Activated CD4-positive, alpha-beta T cell treated with anti-CD3 and anti-CD28 coated beads, Interleukin-2, Interleukin-4, amounts not matched to agents 100 ng/mL and 50 ng/mL, durations not matched to agents 16 hours and 8 hours (primary cell): ENCODE measurements around the gene FRAT1.
A peak's percentile ranks its signal among the peaks of the same experiment; 100 is the strongest.
"Not testable (repeated sequence)": the region's sequence is repeated elsewhere in the genome, so short reads cannot be mapped to it uniquely, and the experiment has no call there.

Experiments
- DNase-seq: peaks from one replicate; pipeline ENCODE4 v3.0.0-alpha.2; 2020; ENCODE audit warnings: low spot score

FRAT1 gene

GRCh38 chr10:97334370-97335175 lies 15.5 kb downstream of the FRAT1 start, which contains the start of gene FRAT2:
Gene FRAT2, minus strand, starts transcription at chr10:97334729. Its CDS starts 157 bp downstream, at chr10:97334572.
- DNase-seq: peak; percentile 86

GRCh38 chr10:97335188-97335619 lies 16.1 kb downstream of the FRAT1 start:
- DNase-seq: no peak

GRCh38 chr10:97336006-97336405 lies 16.9 kb downstream of the FRAT1 start:
- DNase-seq: no peak

GRCh38 chr10:97336446-97336845 lies 17.4 kb downstream of the FRAT1 start:
- no peak for DNase-seq

- no peak for DNase-seq
Measured at GRCh38 chr10:97336942-97337831, 18.1 kb downstream of the FRAT1 start.

- no peak for DNase-seq
Measured at GRCh38 chr10:97338041-97338440, 19.0 kb downstream of the FRAT1 start.

- DNase-seq: no peak
Measured at GRCh38 chr10:97341416-97341815, 22.3 kb downstream of the FRAT1 start.

GRCh38 chr10:97343664-97344063 lies 24.6 kb downstream of the FRAT1 start:
- not testable (repeated sequence) for DNase-seq

GRCh38 chr10:97347317-97347716 lies 28.2 kb downstream of the FRAT1 start:
- no peak for DNase-seq

- no peak for DNase-seq
Measured at GRCh38 chr10:97349752-97350513, 30.9 kb downstream of the FRAT1 start.

GRCh38 chr10:97353945-97354344 lies 34.9 kb downstream of the FRAT1 start:
- no peak for DNase-seq

GRCh38 chr10:97355571-97355975 lies 36.5 kb downstream of the FRAT1 start:
- no peak for DNase-seq

GRCh38 chr10:97356318-97356914 lies 37.3 kb downstream of the FRAT1 start:
- no peak for DNase-seq

- DNase-seq: no peak
Measured at GRCh38 chr10:97356918-97357317, 37.8 kb downstream of the FRAT1 start.

GRCh38 chr10:97358349-97358748 lies 39.3 kb downstream of the FRAT1 start:
- no peak for DNase-seq

GRCh38 chr10:97358781-97359180 lies 39.7 kb downstream of the FRAT1 start:
- DNase-seq: no peak

GRCh38 chr10:97360705-97361536 lies 41.9 kb downstream of the FRAT1 start:
- no peak for DNase-seq

GRCh38 chr10:97361537-97361901 lies 42.4 kb downstream of the FRAT1 start:
- DNase-seq: no peak

- no peak for DNase-seq
Measured at GRCh38 chr10:97362310-97363033, 43.4 kb downstream of the FRAT1 start.

- DNase-seq: no peak
Measured at GRCh38 chr10:97363071-97363470, 44.0 kb downstream of the FRAT1 start.
